ENCODE measurements around the gene PCNT. TPM values are rescaled to one million over a fixed set of nuclear protein-coding genes. Genes with fewer than 3 reads are reported as not detected.

The PCNT gene
- total RNA-seq, 1 experiment from 2014 or later: 41.0 TPM

- TF ChIP-seq ERG (CRISPR knock-in tag; IDR thresholded peaks at IDR 0.05): no peak
- TF ChIP-seq FOXJ3 (CRISPR knock-in tag; IDR thresholded peaks at IDR 0.05; ENCODE audit: borderline replicate concordance): no peak
- no peak for TF ChIP-seq USF1 (CRISPR knock-in tag; IDR thresholded peaks at IDR 0.05)
- TF ChIP-seq ZNF121 (CRISPR knock-in tag; IDR thresholded peaks at IDR 0.05): no peak
Observed at GRCh38 chr21:46274797-46275390, 49.1 kb upstream of the PCNT start (continued).

GRCh38 chr21:46284077-46284644 lies 39.8 kb upstream of the PCNT start:
- no peaks in the 10 kb centered on the region for H3K9me3 Mint-ChIP-seq
- H3K4me3 Mint-ChIP-seq: peak overlapping the region; percentile 88
- DNase-seq (ENCODE audit: low spot score) (no peak), ATAC-seq (no peak)
- peaks cover 45% of the 10 kb centered on the region for H3K4me1 Mint-ChIP-seq
- ChIA-PET CTCF (no interaction called here), POLR2A (interaction anchor here (0.6 to 1.4 kb wide), 2 partner anchors 39 to 224 kb away, joined by 3 to 9 read pairs; no protein-coding TSS in a partner anchor)
- H3K27me3 Mint-ChIP-seq (ENCODE audit: low read depth): no peaks in the 10 kb centered on the region
- H3K27ac Mint-ChIP-seq: peak overlapping the region; percentile 88; the same call in 1 of the 2 replicates
- peaks cover 35% of the 10 kb centered on the region for H3K36me3 Mint-ChIP-seq
- TF ChIP-seq ZNF532 (CRISPR knock-in tag; IDR thresholded peaks at IDR 0.05; ENCODE audit: borderline replicate concordance) (no peak), CREB1 (CRISPR knock-in tag; IDR thresholded peaks at IDR 0.05) (no peak), ATF3 (CRISPR knock-in tag; conservative IDR thresholded peaks at IDR 0.05) (no peak), RORB (CRISPR knock-in tag; IDR thresholded peaks at IDR 0.05) (no peak)

- ChIA-PET POLR2A (interaction anchor here (0.6 to 1.4 kb wide), 2 partner anchors 38 to 223 kb away, joined by 3 to 9 read pairs; no protein-coding TSS in a partner anchor), CTCF (no interaction called here)
- DNase-seq (ENCODE audit: low spot score) (no peak), ATAC-seq (no peak)
- no peaks in the 10 kb centered on the region for H3K9me3 Mint-ChIP-seq
- peaks cover 47% of the 10 kb centered on the region for H3K4me1 Mint-ChIP-seq
- no peak overlapping the region for H3K27ac Mint-ChIP-seq
- peak overlapping the region; percentile 88 for H3K4me3 Mint-ChIP-seq
- peaks cover 30% of the 10 kb centered on the region for H3K36me3 Mint-ChIP-seq
- H3K27me3 Mint-ChIP-seq (ENCODE audit: low read depth): no peaks in the 10 kb centered on the region
- TF ChIP-seq ARID4B (CRISPR knock-in tag; IDR thresholded peaks at IDR 0.05; ENCODE audit: borderline replicate concordance) (no peak), ZNF317 (CRISPR knock-in tag; IDR thresholded peaks at IDR 0.05; ENCODE audit: borderline replicate concordance, low read depth) (no peak), SOX15 (CRISPR knock-in tag; IDR thresholded peaks at IDR 0.05) (no peak), HMGXB4 (CRISPR knock-in tag; IDR thresholded peaks at IDR 0.05) (no peak), IRF1 (CRISPR knock-in tag; IDR thresholded peaks at IDR 0.05) (no peak), STAT6 (CRISPR knock-in tag; conservative IDR thresholded peaks at IDR 0.05; ENCODE audit: low read depth) (no peak), OVOL2 (CRISPR knock-in tag; IDR thresholded peaks at IDR 0.05; ENCODE audit: borderline replicate concordance) (no peak)
Observed at GRCh38 chr21:46284733-46285132, 39.2 kb upstream of the PCNT start.
